Tibial nerve (tissue), 4 donors: Measurements from ENCODE around the gene PTPRK. TPM values are rescaled to one million over a fixed set of nuclear protein-coding genes. Genes with fewer than 3 reads are reported as not detected.

Source experiments
- DNase-seq, 2 donors: peaks; one replicate each; pipeline ENCODE4 v3.0.0-alpha.2; 2019; ENCODE audit warnings: low spot score in 2 of 2
- H3K27ac ChIP-seq, 4 donors: fragments of 200-600 bp; sonication (generic) in 3 of 4; one replicate each; pipeline ENCODE4 v1.5.1; 2017 to 2019; ENCODE audit warnings: mild to moderate bottlenecking in 1 of 4
- H3K27me3 ChIP-seq, 2 donors: fragments of 200-600 bp; sonication (generic) in 1 of 2; one replicate each; pipeline versions ENCODE4 v1.5.1 to v1.6.0; 2017 to 2019
- H3K36me3 ChIP-seq, 3 donors: fragments of 200-600 bp; sonication (generic); one replicate each; pipeline ENCODE4 v1.5.1; 2018 to 2019
- H3K4me1 ChIP-seq, 4 donors: fragments of 200-600 bp; sonication (generic) in 3 of 4; one replicate each; pipeline ENCODE4 v1.5.1; 2017 to 2019
- H3K4me3 ChIP-seq, 4 donors: fragments of 200-600 bp; sonication (generic) in 3 of 4; one replicate each; pipeline ENCODE4 v1.5.1; 2017 to 2019; ENCODE audit warnings: mild to moderate bottlenecking in 1 of 4, moderate library complexity in 1 of 4
- H3K9me3 ChIP-seq, 4 donors: fragments of 200-600 bp; sonication (generic) in 3 of 4; one replicate each; pipeline ENCODE4 v1.5.1; 2017 to 2019
- EP300 ChIP-seq, 2 donors: sonication (generic); formaldehyde crosslinking; IDR thresholded peaks; one replicate each; pipeline ENCODE4 v1.6.1; 2017; ENCODE audit warnings: antibody characterized with exemption in 2 of 2, mild to moderate bottlenecking in 1 of 2
- POLR2A ChIP-seq, 2 donors: fragments of 450-650 bp; IDR thresholded peaks; one replicate each; pipeline ENCODE4 v1.6.1; 2017; ENCODE audit warnings: antibody characterized with exemption in 2 of 2, mild to moderate bottlenecking in 2 of 2, moderate library complexity in 2 of 2
- WGBS, 2 donors: methylation state at CpG; one replicate each; pipeline ENCODE4 v1.1.5; 2018; 5-methylcytosine and 5-hydroxymethylcytosine counted together
- total RNA-seq, 4 donors: library from RNA; depleted of rRNA; stranded (reverse); fragments of >200 nt; gene quantifications; one replicate each; pipeline ENCODE4 v1.1.0, GENCODE V29; 2016
- TF ChIP-seq, protein P1 (sequence below), 5 experiments: fragments of 200-600 bp in 3 of 5; fragments of 450-650 bp in 2 of 5; sonication (generic) in 3 of 5; IDR thresholded peaks; one replicate each; pipeline ENCODE4 v1.5.1; 2016 to 2019; ENCODE audit warnings: antibody characterized with exemption in 5 of 5, mild to moderate bottlenecking in 3 of 5, moderate library complexity in 2 of 5

PTPRK gene
- total RNA-seq, 4 donors from 2014 or later: 17.4 to 26.1 (median 21.2) TPM

DNA sequence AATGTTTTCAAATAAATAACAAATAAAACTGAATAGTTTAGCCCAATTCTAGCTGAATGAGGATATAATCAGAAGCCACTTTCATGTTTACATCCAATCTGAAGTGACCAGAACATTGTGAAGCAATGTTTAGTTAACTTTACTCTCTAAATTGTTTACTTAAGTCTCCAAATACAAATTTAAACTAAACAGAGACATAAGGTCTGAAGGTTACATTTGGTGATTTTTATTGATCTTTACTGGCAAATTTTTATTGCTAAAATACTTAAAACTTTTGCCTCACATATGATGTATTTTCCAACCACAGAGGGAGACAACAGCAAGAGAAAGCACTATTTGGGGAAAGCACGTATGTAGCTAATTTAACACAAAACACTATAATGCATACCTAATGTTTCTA lies 512.7 kb downstream of the PTPRK start:
- Histone ChIP-seq H3K27ac (no peak overlapping the region), H3K9me3 (no peaks in the 10 kb centered on the region), H3K27me3 (no peaks in the 10 kb centered on the region), H3K36me3 (no peaks in the 10 kb centered on the region), H3K4me1 (no peaks in the 10 kb centered on the region), H3K4me3 (no peak overlapping the region)
- TF ChIP-seq, protein P1, sequence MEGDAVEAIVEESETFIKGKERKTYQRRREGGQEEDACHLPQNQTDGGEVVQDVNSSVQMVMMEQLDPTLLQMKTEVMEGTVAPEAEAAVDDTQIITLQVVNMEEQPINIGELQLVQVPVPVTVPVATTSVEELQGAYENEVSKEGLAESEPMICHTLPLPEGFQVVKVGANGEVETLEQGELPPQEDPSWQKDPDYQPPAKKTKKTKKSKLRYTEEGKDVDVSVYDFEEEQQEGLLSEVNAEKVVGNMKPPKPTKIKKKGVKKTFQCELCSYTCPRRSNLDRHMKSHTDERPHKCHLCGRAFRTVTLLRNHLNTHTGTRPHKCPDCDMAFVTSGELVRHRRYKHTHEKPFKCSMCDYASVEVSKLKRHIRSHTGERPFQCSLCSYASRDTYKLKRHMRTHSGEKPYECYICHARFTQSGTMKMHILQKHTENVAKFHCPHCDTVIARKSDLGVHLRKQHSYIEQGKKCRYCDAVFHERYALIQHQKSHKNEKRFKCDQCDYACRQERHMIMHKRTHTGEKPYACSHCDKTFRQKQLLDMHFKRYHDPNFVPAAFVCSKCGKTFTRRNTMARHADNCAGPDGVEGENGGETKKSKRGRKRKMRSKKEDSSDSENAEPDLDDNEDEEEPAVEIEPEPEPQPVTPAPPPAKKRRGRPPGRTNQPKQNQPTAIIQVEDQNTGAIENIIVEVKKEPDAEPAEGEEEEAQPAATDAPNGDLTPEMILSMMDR (IDR thresholded peaks at IDR 0.05): no peak
- TF ChIP-seq EP300 (IDR thresholded peaks at IDR 0.05) (no peak), POLR2A (IDR thresholded peaks at IDR 0.05) (no peak)
- DNase-seq: no peak
- WGBS, 2 donors: 92% methylated on average over 1 of the region's 1 CpG

DNA sequence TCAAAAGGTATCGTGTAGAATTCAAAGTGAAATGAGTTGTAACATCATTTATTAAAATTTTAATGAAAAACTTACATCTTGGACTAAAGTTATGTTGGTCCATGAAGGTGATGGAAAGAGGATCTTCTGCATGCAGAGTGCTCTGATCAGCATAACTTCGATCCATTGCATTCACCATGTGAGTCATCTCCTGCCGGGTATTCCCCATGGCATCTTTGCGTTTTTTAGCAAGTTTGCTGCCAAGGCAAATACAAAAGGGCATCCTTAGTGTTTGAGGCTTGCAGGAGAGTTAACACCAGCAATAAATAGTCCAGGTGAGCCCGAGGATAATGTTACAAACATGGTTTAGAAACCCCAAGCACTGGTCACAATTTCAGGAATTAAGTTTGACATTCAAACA lies 515.4 kb downstream of the PTPRK start:
- no peaks in the 10 kb centered on the region for H3K36me3 ChIP-seq
- H3K4me1 ChIP-seq: no peaks in the 10 kb centered on the region
- H3K27me3 ChIP-seq: no peaks in the 10 kb centered on the region
- H3K4me3 ChIP-seq: no peak overlapping the region
- TF ChIP-seq EP300 (IDR thresholded peaks at IDR 0.05) (no peak), POLR2A (IDR thresholded peaks at IDR 0.05) (no peak)
- TF ChIP-seq, protein P1 (IDR thresholded peaks at IDR 0.05): no peak
- no peak overlapping the region for H3K27ac ChIP-seq
- 79 to 81% methylated on average over 5 of the region's 5 CpGs for WGBS, 2 donors
- DNase-seq: no peak
- H3K9me3 ChIP-seq: no peaks in the 10 kb centered on the region

DNA sequence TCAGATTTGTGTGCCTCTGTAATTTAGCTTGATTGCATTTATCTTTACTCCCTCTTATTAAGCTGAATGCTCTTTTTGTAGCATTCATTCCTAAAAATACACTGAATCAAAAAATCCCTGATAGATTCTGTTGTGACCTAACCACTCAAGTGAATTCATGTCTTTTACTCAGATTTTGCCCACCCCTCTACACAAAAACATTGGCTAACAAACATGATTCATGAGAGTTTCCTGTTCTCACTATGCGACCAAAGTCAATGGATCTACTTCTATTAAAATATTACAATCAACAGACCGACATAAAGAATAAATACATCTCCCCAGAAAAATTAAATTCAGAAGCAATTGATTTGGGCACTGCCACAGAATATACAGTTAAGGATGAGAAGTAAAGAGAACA lies 520.0 kb downstream of the PTPRK start:
- H3K9me3 ChIP-seq: no peaks in the 10 kb centered on the region
- TF ChIP-seq, protein P1 (IDR thresholded peaks at IDR 0.05): no peak
- TF ChIP-seq EP300 (IDR thresholded peaks at IDR 0.05) (no peak), POLR2A (IDR thresholded peaks at IDR 0.05) (no peak)
- no peaks in the 10 kb centered on the region for H3K27me3 ChIP-seq
- WGBS, 2 donors: 55 to 60% methylated on average over 2 of the region's 2 CpGs
- no peaks in the 10 kb centered on the region for H3K36me3 ChIP-seq
- no peaks in the 10 kb centered on the region for H3K4me1 ChIP-seq
- H3K27ac ChIP-seq: no peak overlapping the region
- H3K4me3 ChIP-seq: no peak overlapping the region
- DNase-seq: no peak

DNA sequence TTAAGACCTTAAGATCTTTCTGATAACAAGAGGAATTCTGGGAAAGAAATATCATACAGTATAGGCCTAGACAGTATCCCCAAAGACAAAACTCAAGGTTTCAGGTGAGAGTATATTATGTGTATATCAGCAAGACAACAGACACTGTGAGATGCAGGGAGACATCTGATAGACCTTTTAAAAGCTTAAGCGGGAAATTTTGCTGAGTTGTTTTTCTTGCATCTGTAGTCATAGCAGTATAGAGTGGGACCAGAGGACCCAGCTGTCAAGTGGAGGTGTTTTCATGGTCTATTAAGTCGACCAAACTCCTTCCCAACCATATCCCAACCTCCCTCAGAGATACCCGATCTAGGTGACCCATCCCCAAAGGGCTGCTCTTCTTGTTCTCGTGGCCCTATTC lies 521.4 kb downstream of the PTPRK start:
- H3K27me3 ChIP-seq: no peaks in the 10 kb centered on the region
- H3K9me3 ChIP-seq: no peaks in the 10 kb centered on the region
- H3K4me3 ChIP-seq: no peak overlapping the region
- DNase-seq: no peak
- H3K36me3 ChIP-seq: no peaks in the 10 kb centered on the region
- WGBS, 2 donors: 87 to 90% methylated on average over 4 of the region's 4 CpGs
- TF ChIP-seq, protein P1 (IDR thresholded peaks at IDR 0.05): no peak
- TF ChIP-seq EP300 (IDR thresholded peaks at IDR 0.05) (no peak), POLR2A (IDR thresholded peaks at IDR 0.05) (no peak)
- no peaks in the 10 kb centered on the region for H3K4me1 ChIP-seq
- H3K27ac ChIP-seq: no peak overlapping the region

DNA sequence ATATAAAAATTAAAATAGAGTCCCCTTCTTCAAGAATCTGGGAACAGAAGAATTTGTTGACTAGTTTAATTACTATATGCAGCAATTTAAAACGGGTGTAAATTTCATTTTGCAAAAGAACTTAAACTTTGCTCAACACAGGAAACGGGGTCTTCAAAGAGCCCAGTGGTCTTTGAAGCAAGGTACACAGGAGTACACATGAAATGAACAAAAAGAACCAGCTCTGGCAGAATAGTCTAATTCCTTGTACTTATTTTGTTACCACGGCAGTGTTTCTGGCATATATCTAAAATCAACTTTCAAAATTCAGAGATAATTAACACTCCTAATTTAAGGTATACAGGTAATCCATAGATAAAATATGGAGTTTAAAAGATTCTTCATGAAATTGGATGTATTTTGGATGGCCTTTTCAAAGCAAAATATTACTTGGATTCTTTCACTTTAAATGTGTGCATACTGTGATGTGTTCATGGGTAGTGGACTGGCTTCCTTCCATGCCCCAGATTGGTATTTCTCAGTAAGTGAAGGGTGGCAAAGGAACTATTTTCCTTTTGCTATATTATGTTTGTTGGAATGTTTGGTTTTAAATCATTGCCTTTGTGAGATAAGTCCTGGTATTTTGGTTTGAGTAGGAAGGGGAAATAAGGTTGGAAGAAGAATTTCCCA lies 522.8 kb downstream of the PTPRK start:
- WGBS, 2 donors: 86 to 87% methylated on average over 3 of the region's 3 CpGs
- TF ChIP-seq POLR2A (IDR thresholded peaks at IDR 0.05) (no peak), EP300 (IDR thresholded peaks at IDR 0.05) (no peak)
- TF ChIP-seq, protein P1 (IDR thresholded peaks at IDR 0.05): no peak
- H3K9me3 ChIP-seq: no peaks in the 10 kb centered on the region
- H3K27me3 ChIP-seq: no peaks in the 10 kb centered on the region
- no peak overlapping the region for H3K4me3 ChIP-seq
- no peak overlapping the region for H3K27ac ChIP-seq
- no peak for DNase-seq
- H3K4me1 ChIP-seq: no peaks in the 10 kb centered on the region
- H3K36me3 ChIP-seq: no peaks in the 10 kb centered on the region
